Erythroblast (primary cell): ENCODE results near the gene UGT1A7.

ENCODE experiments used
- DNase-seq, 2 experiments: peaks; one replicate each; lab custom pipeline; 2025; lab: John Stamatoyannopoulos, UW
- GATA1 ChIP-seq: IDR thresholded peaks from 2 replicates; pipeline ENCODE4 v1.6.1; 2011; ENCODE audit warnings: low read depth, mild to moderate bottlenecking, control low read depth, low read length, moderate library complexity
- POLR2A ChIP-seq: IDR thresholded peaks from 2 replicates; pipeline ENCODE4 v1.6.1; 2011; ENCODE audit warnings: mild to moderate bottlenecking, low read length

UGT1A7 gene

DNA sequence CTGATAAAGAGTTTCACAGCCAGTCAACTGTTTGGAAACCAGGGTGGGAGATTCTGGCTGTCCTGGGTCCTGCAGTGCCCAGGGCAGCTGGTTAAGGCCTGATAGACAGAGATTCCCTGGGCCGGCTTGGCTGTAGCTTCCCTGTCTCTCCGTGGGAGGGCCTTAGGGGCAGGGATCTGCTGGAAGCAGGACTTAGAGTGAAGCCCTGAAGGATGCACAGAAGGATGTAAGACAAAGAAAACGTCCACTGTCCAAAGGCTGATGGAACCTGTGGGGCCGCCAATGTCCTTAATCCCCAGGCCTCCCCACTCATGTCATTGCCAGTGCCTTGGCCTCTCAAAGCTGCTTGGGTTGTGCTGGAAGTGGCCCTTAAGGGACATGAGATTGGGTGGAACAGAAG, 129.4 kb downstream of the UGT1A7 start:
- TF ChIP-seq GATA1 (no peak), POLR2A (no peak)
- no peak for DNase-seq

DNA sequence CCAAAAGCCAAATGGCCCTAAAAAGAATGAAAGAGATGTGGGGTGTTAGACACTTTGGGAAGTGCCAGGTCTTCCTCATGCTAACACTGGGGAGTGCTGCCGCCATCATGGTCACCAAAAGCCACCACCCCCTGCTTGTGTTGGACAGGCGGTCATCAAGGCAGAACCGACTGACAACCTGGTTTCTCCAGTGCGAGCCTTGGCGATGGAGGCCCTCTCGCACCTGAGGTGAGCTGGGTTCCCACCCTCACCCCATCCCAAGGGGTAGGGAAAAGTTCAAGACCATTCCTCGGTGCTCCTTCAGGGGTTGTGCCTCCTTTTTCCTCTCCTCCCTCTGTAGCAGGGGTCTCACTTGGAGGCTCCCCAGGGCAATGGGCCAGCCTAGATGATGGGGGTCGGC, 130.0 kb downstream of the UGT1A7 start:
- TF ChIP-seq POLR2A = no peak
- TF ChIP-seq GATA1 = no peak
- no peak for DNase-seq

DNA sequence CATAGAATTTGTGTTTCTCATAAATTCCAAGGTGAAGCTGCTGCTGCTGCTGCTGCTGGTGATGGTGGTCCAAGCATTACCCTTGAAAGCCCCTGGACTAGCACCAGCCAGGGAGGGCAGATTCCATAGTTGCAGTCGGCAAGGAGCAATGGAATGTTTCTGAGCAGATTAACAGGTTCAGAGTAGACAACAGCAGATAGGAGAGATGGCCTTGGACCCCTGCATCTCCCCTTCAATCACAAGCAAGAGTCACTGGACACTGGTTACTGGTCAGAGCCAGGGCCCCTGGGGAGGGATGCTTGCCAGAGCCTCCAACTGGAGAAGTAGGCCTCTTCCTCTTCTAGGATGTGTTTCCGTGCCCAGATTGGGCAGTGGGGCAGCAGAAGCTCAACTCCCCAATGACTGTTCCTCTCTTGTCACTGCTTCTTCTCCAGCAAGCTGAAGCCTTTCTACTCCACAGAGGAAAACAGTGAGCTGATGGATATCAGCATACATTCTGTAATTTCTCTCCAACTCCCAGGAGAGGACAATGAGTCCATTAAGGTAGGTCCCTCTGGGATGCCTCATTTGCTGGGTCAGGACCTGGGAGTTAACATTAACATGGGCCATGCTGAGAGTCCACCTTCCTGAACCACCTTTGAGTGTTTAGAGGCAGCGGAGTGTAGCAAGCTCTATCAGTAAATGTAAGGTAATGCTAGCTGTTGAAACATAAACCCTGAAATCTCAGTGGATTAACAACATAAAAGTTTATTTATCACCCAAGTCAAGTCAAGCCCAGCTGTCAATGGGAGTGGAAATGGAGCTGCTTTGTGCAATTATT, 131.7 kb downstream of the UGT1A7 start:
- DNase-seq = no peak
- TF ChIP-seq GATA1 (no peak), POLR2A (no peak)

DNA sequence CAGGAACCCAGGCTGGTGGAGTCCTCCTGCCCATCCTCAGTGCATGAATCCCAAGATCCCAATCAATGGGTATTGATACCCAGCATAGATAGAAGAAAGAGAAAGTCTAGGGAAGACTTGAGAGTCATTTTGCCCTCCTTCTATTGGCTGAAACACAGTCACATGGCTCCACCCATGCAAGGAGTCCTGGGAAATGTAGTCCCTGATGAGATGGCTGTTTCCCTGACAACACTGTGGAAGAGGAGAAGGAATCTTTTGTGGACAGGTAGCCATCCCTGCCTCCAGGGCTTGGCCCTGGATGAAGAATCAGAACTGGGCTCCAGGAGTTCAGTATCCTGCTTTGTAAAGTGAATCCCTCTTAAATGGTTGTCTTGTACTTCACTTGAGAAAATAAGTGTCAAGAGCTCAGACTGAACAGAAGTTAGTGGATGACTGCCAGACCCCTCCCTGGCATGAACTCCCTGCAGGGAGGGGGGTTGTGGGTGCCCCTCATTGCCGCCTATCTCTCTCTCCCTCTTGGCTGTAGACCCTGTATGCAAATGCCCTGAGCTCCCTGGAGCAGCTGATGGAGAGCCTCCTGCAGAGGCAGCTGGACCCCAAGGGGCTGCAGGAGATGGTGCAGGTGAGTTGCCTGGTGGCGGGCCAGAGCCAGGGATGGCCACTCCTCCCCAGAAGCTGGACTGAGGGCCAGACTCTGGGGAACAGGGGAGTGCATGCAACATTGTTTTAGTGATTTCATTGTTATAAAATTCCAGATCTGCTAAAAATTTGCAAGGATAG, 132.5 kb downstream of the UGT1A7 start:
- no peak for DNase-seq
- no peak for TF ChIP-seq POLR2A
- no peak for TF ChIP-seq GATA1

DNA sequence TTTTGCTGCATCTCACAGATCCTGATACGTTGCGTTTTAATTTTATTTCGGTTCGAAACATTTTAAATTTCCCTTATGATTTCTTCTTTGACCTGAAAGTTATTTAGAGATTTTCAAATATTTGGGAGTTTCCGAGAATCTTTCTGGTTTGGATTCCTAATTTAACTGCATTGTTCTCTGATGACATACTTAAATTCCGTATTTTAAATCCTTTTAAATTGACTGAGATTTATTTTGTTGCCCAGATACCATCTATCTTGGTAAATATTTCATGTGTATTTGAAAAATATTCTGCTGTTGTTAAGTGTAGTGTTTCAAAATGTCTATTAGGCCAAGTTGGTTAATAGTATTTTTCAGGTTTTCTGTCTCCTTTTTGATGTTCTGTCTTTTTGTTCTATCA, 134.2 kb downstream of the UGT1A7 start:
- DNase-seq = no peak
- TF ChIP-seq POLR2A (no peak), GATA1 (no peak)

DNA sequence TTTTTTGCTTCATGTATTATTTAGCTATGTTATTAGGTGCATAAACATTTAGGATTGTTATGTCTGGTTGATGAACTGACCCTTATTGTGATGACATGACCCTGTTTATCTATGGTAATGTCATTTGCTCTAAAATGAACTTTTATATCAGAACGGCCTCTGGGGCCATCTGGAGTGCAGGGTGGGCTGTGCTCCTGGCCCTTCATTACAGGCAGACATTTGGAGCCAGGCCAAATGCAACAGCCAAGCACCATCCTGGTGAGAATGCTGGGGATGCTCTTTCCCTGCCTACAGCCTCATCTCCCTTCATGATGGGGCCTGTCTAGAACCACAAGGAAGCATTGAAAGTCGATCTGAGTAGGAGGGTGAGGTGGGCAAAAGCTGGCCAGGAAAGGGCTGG, 134.6 kb downstream of the UGT1A7 start:
- DNase-seq = no peak
- TF ChIP-seq GATA1 = no peak
- no peak for TF ChIP-seq POLR2A

DNA sequence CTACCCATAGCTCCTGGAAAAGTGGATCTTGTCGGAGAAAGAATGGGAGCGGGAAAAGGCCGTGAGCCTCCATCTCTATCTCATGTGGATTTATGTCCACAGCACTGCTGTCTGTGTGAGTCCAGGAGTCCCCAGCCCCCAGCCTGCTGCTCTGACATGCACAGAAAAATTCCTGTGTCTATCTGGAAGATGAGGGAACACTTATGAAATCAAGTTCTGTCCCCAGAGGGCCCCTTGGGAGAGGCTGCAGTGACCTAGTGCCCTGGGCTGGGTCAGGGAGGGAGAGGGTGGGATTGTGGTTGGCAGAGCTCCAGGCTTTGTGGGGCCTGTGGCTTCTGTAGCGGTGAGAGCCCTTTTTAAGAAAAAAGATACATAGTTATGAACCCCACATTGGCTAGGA, 135.1 kb downstream of the UGT1A7 start:
- DNase-seq = no peak
- TF ChIP-seq GATA1 (no peak), POLR2A (no peak)

DNA sequence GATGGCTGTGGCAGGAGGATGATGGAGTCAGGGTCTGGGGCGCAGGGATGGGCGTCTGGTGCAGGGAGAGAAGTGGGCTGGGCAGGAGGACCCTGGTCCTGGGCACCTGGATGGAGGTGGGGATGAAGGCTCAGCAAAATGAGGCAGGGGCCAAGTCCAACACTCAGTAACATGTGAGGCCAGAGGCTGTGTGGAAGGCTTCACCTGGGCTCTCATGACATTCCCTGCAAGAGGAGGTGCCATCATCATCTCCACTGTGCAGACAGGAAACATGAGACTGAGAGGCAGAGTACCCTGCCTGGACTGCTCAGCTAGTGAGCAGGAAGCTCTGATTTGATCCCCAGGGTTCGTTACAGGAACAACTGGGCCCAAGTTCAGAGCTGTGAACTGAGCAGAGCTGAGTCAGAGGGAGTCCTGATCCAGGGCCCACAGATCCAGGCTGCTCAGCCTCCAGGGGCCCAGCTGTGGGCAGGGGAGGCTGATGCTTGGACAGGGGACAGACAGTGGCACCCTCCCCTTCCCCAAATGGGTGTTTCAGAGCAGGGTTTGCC, 135.7 kb downstream of the UGT1A7 start:
- TF ChIP-seq POLR2A (no peak), GATA1 (no peak)
- DNase-seq = no peak

DNA sequence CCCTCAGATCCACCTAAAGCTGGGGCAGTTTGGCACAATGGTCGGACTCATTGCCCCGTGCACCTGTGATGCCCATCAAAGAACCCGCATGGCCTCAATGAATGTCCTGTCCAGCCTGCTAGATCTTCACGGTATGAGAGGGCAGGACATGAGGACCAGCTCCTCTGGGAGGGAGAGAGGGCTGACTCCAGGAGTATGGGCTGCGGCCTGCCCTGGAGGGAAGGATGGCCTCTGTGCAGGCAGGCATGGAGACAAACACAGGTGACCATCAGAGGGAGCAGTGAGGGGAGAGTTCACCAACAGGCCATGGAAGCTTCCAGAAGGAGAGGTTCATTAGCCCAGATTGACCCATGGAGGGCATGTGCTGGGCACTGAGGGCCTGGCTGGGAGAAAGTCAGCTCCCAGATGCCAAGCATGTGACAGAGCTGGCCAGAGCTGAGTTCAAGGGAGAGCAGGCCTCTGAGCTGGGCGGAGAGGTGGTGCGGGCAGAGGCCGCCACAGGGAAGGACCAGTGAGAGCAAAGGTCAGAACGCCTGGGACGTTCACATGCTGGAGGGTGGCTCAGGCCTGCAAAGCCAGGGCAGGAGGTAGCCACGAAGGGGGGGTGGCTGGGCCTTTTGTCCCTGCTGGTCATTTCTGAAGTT, 136.4 kb downstream of the UGT1A7 start:
- no peak for TF ChIP-seq POLR2A
- TF ChIP-seq GATA1 = no peak
- no peak for DNase-seq

DNA sequence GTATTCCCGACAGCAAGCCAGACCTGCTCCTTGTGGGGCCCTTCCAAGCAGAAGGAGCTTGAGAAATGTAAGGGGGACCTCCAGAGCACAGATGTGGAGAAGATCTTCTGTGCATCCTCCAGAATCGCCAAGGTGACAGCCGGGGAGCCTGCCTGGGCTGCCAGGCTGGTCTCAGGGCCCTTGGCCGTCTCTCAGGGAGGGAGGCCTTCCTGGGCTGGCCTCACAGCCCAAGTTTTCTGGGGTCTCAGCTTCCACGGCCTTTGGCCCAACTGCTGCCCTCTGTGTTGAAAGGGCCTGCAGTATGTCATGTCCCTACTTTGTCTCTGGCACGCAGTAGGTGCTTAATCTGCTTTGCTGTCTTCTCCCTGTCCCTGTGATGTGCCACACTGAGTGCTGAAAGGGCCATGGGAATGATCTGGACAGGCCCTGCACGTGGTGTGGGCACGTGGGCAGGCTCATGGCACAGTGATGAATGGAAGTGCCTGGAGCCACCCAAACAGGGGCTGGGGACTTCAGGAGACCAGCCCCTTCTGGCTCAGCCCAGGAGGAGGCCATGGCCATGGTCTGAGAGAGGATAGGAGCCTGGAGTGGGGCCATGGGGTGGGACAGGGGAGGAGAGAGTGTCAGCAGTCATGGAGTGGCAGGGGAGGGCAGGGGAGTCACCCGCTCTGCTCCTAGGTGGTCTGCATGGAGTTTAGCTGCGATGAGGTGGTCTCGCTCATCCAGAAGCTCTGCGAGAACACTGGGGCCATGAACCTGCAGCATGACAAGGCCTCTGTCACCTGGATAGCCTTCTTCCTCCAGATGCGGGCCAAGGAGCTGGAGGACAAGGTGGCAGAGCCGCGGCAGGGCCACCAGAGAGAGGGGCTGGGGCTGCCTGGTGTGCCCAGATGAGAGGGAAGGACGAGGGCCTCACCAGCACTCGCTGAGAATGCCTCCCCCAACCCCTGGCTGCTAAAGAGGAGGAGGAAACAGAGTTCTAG, 137.2 kb downstream of the UGT1A7 start:
- TF ChIP-seq POLR2A = no peak
- no peak for TF ChIP-seq GATA1
- DNase-seq = no peak

DNA sequence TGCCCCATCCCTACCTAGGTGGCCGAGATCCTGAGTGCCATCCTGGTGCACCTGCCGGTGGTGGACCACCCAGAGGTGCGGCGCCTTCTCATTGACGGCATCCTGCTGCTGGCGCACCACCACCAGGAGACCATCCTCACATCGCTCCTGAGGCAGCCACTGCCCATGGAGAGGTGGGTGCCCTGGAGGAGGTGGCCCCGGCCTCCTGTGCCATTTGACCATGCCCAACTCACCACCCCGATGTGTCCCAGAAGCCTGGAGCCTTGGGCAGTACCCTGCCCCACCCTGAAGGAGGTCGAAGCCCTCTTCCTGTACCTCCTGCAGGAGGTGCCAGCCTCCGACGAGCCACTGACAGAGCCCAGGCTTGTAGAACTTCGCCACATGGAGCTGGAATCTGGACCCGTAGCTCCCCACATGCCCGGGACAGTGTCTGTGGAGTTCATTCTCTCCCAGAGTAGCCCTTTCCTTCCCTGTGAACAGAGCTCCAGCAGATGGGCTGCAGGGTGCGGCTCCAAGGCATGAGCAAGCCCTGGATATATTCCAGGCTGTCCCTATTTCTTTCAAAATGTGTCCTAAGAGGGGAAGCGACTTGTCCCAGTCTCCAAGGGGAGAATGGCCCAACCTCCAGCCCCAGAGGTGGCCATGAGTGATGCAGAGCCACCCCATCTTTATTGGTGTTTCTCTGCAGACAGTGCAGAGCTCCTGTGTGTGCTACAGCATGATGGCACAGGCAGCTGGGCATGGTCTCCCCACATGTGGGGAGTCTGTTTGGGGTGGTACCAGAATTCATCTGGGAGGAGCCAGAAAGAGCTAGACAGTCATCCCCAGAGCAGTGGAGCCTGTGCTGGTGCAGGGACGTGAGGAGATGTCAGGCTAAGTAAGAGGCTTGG, 138.4 kb downstream of the UGT1A7 start:
- no peak for DNase-seq
- no peak for TF ChIP-seq GATA1
- no peak for TF ChIP-seq POLR2A

DNA sequence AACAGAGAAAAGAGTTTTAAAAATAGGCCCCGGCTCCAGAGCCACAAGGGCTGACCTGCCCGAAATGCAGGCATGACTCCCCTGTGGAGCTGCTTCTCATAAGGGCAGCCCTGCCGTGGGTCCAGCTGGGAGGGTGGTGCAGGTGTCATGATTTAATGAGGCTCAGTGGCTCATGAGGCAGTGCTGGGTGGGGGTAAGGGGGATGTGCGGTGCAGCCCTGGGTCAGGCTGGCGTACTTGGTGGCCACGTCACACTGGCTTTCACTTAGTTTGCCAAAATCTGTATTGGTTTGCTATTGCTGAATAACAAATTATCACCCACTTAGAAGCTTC, 139.0 kb downstream of the UGT1A7 start:
- TF ChIP-seq GATA1 (no peak), POLR2A (no peak)
- no peak for DNase-seq
